HG03520 (cell line): ENCODE data around the gene R3HDM1.
"Not testable (repeated sequence)": the region's sequence is repeated elsewhere in the genome, so short reads cannot be mapped to it uniquely, and the experiment has no call there.

Experiments
- ATAC-seq: cut with Tn5 transposase; IDR thresholded peaks from one replicate; pipeline ENCODE4 v1.9.1; 2021; ENCODE audit warnings: mild to moderate bottlenecking, moderate library complexity; ENCODE audit not compliant: unreplicated experiment

R3HDM1 gene

DNA sequence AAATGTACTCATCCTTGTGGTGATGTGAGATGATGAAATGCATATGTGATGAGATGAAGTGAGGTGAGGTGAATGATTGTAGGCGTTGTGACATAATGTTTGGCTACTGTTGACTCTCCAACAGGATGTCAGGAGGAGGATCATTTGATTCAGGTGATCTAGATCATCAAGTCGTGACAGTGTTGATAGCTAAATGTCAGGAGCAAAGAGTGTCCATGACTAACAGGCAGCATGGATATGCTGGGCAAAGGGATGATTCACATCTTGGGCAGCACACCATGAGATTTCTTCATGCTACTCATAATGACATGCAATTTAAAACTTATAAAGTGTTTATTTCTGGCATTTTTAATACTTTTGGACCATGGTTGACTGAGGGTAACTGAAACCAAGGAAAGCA, 170.2 kb downstream of the R3HDM1 start:
- ATAC-seq = no peak

DNA sequence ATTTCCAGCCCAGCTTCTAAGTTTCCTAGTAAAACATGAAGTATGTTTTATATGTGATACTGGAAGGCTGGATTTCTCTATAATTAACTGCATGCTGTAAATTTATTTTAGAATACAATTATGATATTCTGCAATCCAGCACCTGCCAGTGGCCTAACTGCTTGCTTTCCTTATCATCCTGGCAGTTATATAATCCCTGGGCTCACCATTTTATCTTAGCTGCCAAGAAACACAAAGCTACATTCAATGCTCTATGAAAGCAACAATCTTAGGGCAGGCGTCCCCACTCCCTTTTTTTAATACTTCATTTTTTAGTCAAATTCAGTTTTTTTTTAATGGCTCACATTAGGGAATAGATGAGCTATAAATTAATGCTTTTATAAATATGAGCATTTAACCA, 172.0 kb downstream of the R3HDM1 start:
- no peak for ATAC-seq

DNA sequence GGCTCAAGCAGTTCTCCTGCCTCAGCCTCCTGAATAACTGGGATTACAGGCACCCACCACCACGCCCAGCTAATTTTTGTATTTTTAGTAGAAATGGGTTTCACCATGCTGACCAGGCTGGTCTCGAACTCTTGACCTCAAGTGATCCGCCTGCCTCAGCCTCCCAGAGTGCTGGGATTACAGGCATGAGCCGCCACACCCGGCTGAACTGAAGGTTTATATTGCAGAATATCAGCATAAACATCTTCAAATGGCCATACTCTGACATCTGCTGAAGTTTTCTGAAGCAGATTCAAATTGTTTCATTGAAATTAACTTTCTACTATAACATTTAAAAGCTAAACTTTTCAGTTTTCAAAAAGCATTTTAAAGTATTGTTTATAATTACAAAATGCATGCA, 172.8 kb downstream of the R3HDM1 start:
- not testable (repeated sequence) for ATAC-seq

DNA sequence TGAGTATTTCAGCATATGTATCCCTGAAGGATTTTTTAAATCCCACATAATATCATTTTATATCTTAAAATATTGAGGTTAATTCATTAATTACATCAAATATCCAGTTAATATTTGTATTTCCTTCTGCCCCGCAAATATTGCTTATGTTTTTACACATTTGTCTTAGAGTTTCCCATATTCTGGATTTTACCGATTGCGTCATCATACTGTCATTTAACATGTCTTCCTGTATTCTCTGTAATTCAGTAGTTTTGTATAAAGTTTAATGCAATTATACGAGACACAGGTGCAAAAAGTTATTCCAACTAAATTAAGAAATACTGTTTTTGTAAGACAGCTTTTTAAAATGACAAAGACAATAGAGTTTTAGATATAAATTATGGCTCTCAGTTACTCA, 176.9 kb downstream of the R3HDM1 start:
- ATAC-seq = no peak

DNA sequence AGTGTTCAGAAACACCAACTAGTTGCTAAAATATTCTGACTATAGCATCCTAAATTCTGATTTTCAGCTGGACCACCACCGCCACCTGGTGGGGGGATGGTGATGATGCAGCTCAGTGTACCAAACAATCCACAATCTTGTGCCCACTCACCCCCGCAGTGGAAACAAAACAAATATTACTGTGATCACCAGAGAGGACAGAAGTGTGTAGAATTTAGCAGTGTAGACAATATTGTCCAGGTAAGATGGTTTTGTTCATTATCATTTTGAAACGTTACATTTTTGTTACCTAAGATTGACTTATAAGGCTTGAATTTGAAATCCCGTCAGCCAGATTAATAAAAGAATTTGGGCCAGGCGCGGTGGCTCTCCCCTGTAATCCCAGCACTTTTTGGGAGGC, 178.7 kb downstream of the R3HDM1 start:
- ATAC-seq = no peak

DNA sequence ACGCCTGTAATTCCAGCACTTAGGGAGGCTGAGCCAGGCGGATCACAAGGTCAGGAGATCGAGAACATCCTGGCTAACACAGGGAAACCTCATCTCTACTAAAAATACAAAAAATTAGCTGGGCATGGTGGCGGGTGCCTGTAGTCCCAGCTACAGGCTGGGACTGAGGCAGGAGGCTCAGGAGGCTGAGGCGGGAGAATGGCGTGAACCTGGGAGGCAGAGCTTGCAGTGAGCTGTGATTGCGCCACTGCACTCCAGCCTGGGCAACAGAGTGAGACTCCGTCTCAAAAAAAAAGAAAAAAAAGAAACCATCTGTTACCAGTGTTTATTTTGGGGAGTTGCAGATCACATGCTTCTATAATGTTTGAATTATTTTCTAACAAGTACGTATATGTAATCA, 183.8 kb downstream of the R3HDM1 start:
- ATAC-seq = not testable (repeated sequence)

DNA sequence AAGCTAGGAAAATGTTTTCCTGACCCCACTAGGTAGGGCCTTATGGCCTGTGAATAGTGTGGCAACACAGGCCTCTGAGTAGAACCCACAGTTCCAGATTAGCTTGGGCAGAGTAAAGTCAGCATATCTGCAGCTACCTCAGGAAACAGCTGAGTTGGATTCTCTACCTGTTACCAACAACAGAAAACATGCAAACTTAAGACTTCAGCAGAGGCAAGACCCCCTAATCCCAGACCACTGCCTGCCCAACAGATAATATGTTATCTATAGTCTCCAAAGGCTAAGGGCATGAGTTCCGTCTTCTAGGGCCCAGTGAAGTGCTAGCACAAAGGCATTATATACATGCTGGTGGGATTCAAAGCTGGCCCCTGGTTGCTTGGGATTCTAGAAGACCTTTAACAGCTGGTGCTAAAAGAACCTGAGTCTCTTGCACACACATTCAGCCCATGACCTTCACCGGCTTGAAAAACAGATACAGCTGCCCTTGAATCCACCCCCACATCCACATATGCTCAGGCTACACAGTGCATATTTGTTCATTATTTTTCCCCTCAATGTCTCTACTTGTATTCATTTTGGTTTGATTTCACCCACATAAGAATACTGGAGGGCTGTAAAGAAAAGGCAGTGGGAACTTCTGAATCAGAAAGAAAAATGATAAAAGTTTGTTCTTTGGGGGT, 196.9 kb downstream of the R3HDM1 start:
- ATAC-seq = no peak

DNA sequence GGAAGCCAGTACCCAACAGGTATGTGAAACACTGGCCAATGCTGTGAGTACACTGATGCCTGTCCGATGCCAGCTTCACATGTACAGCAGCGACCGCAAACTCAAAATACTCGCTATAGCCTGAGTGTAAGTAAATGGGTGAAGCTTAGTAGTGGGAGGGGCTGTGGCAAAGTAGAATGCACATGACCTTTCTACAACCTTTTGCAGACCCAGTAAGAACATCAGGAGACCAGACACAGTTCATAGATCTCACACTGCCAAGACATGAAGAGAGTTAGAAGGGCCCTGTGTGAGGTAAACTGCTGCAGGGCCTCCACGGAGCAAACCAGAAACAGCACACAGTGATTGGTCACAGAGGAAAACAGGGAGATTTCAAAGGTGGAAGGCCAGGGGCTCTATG, 201.3 kb downstream of the R3HDM1 start:
- ATAC-seq = no peak

DNA sequence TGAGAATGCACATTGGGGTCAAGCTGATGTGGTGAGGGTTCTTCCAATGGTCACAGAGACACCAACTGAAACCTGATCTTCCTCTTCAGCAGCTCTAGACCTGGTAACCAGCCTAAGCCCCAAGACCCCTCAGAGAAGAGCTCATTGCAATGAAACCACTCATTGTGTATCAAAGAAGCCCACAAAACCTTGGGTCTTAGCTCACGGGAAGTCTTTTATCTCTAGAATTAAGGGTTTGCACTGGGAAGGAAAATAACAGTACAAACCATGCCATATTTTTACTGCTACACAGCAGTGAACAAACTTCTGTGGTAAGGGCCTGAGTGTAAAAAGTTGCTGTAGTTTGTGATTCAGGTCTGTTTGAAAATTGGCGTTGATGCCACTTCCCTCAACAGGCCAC, 201.8 kb downstream of the R3HDM1 start:
- no peak for ATAC-seq

DNA sequence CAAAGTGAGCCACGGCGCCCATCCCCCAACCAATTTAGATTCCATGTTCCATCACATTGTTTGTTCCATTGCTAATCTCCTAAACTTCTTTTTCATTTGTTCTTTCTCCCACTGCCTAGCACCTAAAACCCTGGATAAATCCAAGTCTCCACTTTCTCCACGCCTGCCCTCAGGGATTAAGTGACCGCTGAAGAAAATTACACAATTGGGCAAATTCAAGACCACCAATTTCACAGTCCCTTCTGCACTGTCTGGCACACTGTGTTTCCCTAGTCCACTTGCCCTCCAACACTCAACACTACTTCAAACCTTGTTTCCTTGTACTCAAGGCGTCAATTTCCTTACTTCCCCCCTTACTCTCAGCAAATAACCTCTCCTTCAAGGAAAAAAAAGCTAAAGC, 205.3 kb downstream of the R3HDM1 start:
- ATAC-seq = no peak

DNA sequence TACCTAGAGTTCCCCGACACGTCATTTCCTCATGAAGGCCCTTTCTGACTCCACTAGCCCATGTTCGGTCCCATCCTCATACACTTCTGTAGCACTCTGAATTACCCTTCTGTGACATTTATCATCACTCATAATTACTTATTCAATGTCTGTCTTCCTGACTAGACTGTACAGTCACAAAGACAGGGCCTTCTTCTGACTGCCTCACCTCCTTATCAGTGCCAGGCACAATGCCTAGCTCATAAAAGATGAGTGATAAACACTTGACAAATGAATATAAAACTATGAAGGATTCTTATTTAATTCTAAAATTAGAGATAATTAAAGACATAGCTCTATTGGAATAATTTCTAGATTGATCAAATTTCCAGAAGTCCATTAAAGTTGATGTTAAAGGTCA, 208.9 kb downstream of the R3HDM1 start:
- no peak for ATAC-seq

DNA sequence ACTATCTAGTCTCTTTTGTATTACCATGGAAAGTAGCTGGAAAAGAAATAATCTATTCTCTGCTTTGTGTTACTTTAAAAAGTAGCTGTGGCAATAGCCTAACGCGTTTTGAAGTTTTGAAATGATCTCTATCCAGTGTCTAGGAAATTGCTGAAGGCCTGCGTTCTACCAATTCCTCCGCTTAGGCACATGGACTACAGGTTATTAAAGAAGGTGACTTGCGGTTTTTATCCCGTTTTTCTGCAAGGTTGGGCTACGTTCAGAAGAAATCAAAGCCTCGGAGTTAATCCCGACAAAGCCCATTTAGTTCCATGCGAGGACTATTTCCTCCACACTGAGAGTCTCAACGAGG, 209.7 kb downstream of the R3HDM1 start:
- ATAC-seq = no peak

DNA sequence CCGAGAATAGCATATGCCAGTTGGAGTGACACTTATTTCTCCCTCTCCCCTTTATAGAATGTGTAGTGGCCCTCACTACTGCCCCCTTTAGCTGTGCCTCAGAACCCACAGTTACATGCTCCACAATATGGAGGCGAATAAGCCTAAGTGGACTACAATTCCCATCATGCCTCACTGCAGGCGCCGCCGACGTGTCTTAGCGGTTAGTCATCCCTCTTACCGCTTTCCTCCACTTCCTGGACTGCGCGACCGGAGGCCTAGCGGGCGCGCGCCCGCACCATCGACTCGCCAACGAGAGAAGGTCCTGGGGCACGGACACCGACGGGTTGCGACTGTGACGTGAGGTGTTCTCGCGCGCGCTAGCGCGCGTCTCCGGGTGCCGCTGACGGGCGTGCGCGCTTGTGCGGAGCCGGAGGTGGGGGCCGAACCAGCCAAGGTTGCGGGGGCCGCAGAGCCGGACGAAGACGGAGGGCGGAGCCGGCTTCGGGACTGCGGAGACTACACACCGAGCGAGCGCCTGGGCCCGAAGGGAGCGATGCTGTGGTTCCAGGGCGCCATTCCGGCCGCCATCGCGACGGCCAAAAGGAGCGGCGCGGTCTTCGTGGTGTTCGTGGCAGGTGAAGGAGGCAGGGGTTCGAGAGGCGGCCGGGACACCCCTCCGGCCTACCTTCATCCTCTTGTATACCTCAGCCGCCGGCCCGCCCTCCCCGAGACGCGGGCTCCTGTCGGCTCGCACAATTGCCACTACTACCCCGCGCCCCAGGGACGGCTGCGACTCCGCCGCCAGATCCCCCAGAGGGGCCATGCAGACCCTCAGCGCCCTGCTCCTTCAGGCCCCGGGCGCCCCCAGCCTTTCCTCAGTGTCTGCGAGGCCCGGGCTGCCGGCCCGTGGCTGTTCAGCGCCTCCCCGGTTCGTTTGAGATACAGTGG, 210.4 kb downstream of the R3HDM1 start, which contains the start of gene UBXN4:
UBXN4 (plus strand) TSS at position 461 of the 930 bp plus-strand sequence; CDS start at position 536, 75 bp downstream.
- ATAC-seq = peak; percentile 92

DNA sequence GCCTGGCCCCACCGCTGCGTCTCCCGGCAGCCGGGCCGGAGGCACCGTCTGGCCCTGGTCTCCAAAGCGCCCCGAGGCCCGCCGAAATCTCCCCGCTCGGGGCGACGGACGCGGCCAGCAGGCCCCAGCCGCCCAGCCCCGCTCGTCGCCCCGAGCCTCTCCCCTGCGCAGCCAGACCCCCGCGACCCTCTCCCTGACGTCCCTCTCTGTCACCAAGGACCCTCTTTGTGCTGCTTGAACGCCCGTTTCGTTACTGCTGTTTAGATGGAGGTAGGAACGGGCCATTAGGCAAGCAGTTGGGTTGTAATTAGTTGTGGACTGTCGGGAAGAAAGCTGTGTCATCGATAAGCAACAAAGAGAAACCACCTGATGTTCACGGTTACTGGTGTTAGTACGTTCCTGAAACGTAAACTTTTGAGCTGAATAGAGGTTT, 211.1 kb downstream of the R3HDM1 start:
- peak; percentile 19 for ATAC-seq

DNA sequence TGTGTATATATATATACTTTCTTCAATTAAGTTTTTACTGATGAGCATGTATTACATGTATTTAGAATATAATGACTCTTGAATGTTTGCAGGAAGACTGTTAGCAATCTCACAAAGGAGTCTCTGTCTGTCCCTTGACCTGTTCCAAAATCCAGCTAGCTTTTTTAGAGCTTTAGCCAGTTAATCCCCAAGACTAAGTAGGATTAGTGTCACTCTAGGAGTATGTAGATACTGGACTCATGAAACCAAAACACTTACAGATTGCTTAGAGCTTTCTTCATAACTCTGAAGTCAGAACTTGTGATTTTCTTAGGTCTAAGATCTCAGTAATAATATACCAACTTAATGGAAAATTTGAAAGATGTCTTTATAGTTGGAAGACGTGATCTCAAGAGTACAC, 212.6 kb downstream of the R3HDM1 start:
- ATAC-seq = no peak

DNA sequence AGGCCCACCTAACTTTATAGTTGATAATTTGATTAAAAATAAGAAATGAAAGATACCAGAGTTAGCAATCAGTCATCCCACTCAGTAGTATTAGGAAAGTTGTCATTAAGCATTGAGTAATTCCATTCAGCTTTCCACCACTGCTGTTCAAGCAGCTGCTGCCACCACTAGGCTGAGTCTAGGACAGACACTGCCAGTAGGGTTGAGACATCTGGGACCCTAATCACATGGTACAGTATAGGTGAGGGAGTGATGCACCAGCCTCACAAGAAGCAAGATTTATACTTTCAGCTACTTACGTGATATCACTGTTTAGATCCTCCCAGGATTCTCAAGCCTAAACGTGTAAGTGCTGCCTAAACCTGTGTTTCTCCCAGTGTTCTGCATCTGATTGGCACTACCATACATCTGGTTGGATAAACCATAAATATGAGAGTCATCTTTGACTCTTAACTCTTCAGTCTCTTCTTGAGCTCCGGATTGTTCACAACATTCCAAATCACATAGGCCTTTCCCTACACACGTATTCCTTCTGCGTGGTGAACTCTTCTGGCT, 213.6 kb downstream of the R3HDM1 start:
- no peak for ATAC-seq

DNA sequence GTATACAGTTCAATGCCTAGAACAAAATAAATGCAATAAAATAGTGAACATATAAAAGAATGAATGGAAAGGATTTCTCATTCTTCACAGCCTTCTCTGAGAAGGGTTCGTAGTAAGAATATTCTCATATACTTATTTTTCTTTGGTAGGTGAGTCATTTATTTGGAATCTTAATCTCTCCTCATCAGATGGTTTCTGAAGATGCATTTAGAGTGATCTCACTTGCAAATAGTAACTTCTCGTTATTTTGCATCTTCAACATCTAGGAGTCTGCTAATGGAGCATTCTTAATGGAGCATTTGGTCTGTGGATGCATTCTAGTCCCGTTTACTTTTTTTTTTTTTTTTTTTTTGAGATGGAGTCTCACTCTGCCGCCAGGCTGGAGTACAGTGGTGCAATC, 214.3 kb downstream of the R3HDM1 start:
- ATAC-seq = no peak

DNA sequence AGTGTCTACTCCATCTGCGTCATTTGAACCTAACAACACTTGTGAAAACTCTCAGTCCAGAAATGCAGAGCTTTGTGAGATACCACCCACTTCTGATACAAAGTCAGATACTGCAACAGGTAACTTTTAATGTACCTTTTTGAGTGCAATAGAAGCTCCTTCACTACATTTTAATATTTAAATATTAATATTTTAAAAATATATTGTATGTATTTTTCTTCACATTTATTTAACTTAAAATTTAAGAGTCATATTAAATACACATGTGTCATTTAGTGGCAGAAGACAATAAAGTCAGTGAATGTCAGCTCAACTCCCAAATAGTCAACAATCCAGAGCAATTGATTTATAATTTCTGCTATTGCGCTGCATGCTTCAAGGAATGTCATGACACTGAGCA, 224.3 kb downstream of the R3HDM1 start:
- ATAC-seq = no peak

DNA sequence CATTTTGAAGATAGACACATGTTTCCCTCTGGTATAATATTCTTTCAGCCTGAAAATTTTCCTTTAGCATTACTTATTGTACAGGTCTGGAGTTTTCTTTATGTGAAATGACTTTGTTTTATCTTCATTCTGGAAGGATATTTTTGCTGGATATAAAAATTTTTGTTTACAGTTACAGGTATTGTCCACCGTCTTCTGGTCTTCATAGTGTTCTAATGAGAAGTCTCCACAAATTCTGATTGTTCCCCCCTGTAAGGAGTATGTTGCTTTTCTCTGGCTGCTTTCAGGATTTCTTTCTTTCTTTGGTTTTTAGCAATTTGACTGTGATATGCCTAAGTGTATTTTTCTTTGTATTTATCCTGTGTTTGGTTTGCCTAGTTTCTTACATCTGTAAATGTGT, 225.4 kb downstream of the R3HDM1 start:
- ATAC-seq = no peak

DNA sequence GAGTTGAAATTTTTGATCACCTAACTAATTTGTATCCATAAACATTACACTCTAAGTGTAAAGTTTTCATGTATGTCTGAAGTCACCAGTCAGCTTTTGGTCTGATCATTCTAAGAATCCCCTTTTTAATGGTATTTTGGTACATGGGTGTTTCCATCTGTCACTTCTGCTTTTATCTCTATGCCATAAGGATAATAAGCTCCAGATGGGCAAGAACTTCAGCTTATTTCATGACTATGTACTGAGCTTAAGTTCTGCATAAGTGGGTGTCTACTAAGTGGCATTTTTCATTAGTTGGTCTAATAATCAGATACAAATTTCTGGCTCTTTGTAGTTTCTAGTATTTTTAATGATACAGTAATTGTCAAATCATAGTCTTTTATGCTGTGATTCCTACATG, 230.7 kb downstream of the R3HDM1 start:
- ATAC-seq = no peak

DNA sequence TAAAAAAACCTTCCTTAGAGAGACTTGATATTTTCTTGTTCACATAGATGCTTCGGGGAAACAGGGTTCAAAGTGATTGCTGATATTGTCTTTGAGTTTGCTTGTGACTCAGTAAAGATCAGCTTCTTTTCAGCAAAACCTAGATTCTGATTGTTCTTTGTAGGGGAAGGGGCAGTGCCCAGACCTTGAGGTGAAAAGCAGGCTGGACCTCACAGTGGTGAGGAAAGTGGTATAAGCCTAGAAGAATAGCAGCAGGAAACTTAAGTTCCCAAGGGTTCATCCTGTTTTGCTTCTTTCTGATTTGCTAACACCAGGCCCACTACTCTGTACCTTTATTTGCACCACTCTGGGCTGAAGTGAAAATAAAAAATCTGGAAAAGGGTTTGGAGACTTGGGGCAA, 231.2 kb downstream of the R3HDM1 start:
- no peak for ATAC-seq

DNA sequence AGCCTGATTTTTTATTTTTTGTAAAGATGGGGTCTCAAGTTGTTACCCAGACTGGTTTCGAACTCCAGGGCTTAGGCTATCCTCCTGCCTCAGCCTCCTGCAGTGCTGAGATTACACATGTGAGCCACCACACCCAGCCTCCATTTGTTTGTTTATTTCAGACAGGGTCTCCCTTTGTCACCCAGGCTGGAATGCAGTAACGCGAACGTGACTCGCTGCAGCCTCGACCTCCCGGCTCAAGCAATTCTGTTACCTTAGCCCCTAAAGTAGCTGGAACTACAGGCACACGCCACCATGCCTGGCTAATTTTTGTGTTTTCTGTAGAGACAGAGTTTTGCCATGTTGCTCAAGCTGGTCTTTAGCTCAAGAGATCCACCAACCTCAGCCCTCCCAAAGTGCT, 237.6 kb downstream of the R3HDM1 start:
- ATAC-seq = no peak
